Measurements from ENCODE around the gene CAMK1D.
"Not testable (repeated sequence)": the region's sequence is repeated elsewhere in the genome, so short reads cannot be mapped to it uniquely, and the experiment has no call there.

The CAMK1D gene

GRCh38 chr10:12834721-12835120, 485.4 kb downstream of the CAMK1D start:
- no peak for DNase-seq

- no peak for DNase-seq
These were observed 486.4 kb downstream of the CAMK1D start for GRCh38 chr10:12835709-12836108.

- DNase-seq, result no peak
These were observed 489.0 kb downstream of the CAMK1D start for GRCh38 chr10:12838366-12838765.

GRCh38 chr10:12838995-12839927, 489.9 kb downstream of the CAMK1D start:
- DNase-seq, result no peak

- DNase-seq, result no peak
These were observed 490.7 kb downstream of the CAMK1D start for GRCh38 chr10:12839941-12840611.

GRCh38 chr10:12841426-12841825, 492.1 kb downstream of the CAMK1D start:
- DNase-seq, result no peak

GRCh38 chr10:12841826-12842225, 492.5 kb downstream of the CAMK1D start:
- no peak for DNase-seq

GRCh38 chr10:12842310-12842709, 493.0 kb downstream of the CAMK1D start:
- DNase-seq, result no peak

- DNase-seq, result no peak
These were observed 494.1 kb downstream of the CAMK1D start for GRCh38 chr10:12843296-12843945.

GRCh38 chr10:12844811-12845483, 495.6 kb downstream of the CAMK1D start:
- DNase-seq, result no peak

GRCh38 chr10:12846718-12847117, 497.4 kb downstream of the CAMK1D start:
- DNase-seq, result no peak

- DNase-seq, result peak; percentile 2
These were observed 498.1 kb downstream of the CAMK1D start for GRCh38 chr10:12847361-12847975.

- DNase-seq, result no peak
These were observed 499.3 kb downstream of the CAMK1D start for GRCh38 chr10:12848439-12849173.

- no peak for DNase-seq
These were observed 500.2 kb downstream of the CAMK1D start for GRCh38 chr10:12849319-12850181.

GRCh38 chr10:12852687-12853086, 503.3 kb downstream of the CAMK1D start:
- no peak for DNase-seq

- DNase-seq, result no peak
These were observed 505.6 kb downstream of the CAMK1D start for GRCh38 chr10:12854988-12855387.

GRCh38 chr10:12862459-12862858, 513.1 kb downstream of the CAMK1D start:
- DNase-seq, result no peak

GRCh38 chr10:12865515-12865914, 516.2 kb downstream of the CAMK1D start:
- DNase-seq, result not testable (repeated sequence)

- DNase-seq, result no peak
These were observed 518.9 kb downstream of the CAMK1D start for GRCh38 chr10:12868229-12868628.

- DNase-seq, result no peak
These were observed 520.1 kb downstream of the CAMK1D start for GRCh38 chr10:12869427-12869826.

- DNase-seq, result no peak
These were observed 523.2 kb downstream of the CAMK1D start for GRCh38 chr10:12872577-12872976.

All from stimulated activated CD4-positive, alpha-beta T cell treated with anti-CD3 and anti-CD28 coated beads, Interleukin-12 subunit alpha, Interleukin-12 subunit beta, amount 100 ng/mL, for 4 hours (primary cell).